Measurements from ENCODE around the gene BTBD10.

GRCh38 chr11:13463779-13464290 is 813 bp upstream of the BTBD10 start:
- TF ChIP-seq, protein P1, sequence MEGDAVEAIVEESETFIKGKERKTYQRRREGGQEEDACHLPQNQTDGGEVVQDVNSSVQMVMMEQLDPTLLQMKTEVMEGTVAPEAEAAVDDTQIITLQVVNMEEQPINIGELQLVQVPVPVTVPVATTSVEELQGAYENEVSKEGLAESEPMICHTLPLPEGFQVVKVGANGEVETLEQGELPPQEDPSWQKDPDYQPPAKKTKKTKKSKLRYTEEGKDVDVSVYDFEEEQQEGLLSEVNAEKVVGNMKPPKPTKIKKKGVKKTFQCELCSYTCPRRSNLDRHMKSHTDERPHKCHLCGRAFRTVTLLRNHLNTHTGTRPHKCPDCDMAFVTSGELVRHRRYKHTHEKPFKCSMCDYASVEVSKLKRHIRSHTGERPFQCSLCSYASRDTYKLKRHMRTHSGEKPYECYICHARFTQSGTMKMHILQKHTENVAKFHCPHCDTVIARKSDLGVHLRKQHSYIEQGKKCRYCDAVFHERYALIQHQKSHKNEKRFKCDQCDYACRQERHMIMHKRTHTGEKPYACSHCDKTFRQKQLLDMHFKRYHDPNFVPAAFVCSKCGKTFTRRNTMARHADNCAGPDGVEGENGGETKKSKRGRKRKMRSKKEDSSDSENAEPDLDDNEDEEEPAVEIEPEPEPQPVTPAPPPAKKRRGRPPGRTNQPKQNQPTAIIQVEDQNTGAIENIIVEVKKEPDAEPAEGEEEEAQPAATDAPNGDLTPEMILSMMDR (IDR thresholded peaks at IDR 0.05; ENCODE audit: low read depth, low read length, missing input control), result no peak
- TF ChIP-seq, protein P2, sequence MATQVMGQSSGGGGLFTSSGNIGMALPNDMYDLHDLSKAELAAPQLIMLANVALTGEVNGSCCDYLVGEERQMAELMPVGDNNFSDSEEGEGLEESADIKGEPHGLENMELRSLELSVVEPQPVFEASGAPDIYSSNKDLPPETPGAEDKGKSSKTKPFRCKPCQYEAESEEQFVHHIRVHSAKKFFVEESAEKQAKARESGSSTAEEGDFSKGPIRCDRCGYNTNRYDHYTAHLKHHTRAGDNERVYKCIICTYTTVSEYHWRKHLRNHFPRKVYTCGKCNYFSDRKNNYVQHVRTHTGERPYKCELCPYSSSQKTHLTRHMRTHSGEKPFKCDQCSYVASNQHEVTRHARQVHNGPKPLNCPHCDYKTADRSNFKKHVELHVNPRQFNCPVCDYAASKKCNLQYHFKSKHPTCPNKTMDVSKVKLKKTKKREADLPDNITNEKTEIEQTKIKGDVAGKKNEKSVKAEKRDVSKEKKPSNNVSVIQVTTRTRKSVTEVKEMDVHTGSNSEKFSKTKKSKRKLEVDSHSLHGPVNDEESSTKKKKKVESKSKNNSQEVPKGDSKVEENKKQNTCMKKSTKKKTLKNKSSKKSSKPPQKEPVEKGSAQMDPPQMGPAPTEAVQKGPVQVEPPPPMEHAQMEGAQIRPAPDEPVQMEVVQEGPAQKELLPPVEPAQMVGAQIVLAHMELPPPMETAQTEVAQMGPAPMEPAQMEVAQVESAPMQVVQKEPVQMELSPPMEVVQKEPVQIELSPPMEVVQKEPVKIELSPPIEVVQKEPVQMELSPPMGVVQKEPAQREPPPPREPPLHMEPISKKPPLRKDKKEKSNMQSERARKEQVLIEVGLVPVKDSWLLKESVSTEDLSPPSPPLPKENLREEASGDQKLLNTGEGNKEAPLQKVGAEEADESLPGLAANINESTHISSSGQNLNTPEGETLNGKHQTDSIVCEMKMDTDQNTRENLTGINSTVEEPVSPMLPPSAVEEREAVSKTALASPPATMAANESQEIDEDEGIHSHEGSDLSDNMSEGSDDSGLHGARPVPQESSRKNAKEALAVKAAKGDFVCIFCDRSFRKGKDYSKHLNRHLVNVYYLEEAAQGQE (IDR thresholded peaks at IDR 0.05), result no peak
- TF ChIP-seq HNF4A (conservative IDR thresholded peaks at IDR 0.05) (no peak), RAD21 (IDR thresholded peaks at IDR 0.05) (no peak), RXRA (IDR thresholded peaks at IDR 0.05) (no peak), NR2F2 (IDR thresholded peaks at IDR 0.05) (no peak), TAF1 (conservative IDR thresholded peaks at IDR 0.05) (no peak), YY1 (IDR thresholded peaks at IDR 0.05) (no peak)
- TF ChIP-seq, protein P3, sequence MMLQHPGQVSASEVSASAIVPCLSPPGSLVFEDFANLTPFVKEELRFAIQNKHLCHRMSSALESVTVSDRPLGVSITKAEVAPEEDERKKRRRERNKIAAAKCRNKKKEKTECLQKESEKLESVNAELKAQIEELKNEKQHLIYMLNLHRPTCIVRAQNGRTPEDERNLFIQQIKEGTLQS (IDR thresholded peaks at IDR 0.05), result no peak
